Activated CD8-positive, alpha-beta T cell treated with anti-CD3 and anti-CD28 coated beads, Interleukin-2, amount 10 ng/mL, durations not matched to agents 7 days and 5 days (primary cell): Measurements from ENCODE around the gene GLRB. TPM values are rescaled to one million over a fixed set of nuclear protein-coding genes. Genes with fewer than 3 reads are reported as not detected.
"Not testable (repeated sequence)": the region's sequence is repeated elsewhere in the genome, so short reads cannot be mapped to it uniquely, and the experiment has no call there.

ENCODE experiments used
- ATAC-seq: fragments of 150-1000 bp; cut with Tn5 transposase; one replicate; pipeline ENCODE4 v1.10.0; 2021; ENCODE audit warnings: moderate library complexity
- CTCF ChIA-PET: fragments of 350-600 bp; sonication (Branson Sonifier 250); formaldehyde crosslinking; loops from one replicate; lab custom pipeline; 2021; ENCODE audit warnings: antibody characterized with exemption; lab: Charles Lee
- POLR2A ChIA-PET: fragments of 350-600 bp; sonication (Branson Sonifier 250); formaldehyde crosslinking; loops from one replicate; lab custom pipeline; 2021; ENCODE audit warnings: antibody characterized with exemption; lab: Charles Lee
- DNase-seq: peaks from one replicate; pipeline ENCODE4 v3.0.0-alpha.2; 2020
- H3K27ac Mint-ChIP-seq: one replicate; pipeline ENCODE4 v1.8.0; 2021; ENCODE audit warnings: mild to moderate bottlenecking, mixed read lengths
- H3K27me3 Mint-ChIP-seq: one replicate; pipeline ENCODE4 v1.8.0; 2021; ENCODE audit warnings: low read depth, mixed read lengths
- H3K36me3 Mint-ChIP-seq: one replicate; pipeline ENCODE4 v1.8.0; 2021; ENCODE audit warnings: low read depth, mixed read lengths
- H3K4me1 Mint-ChIP-seq: one replicate; pipeline ENCODE4 v1.8.0; 2021; ENCODE audit warnings: low read depth, mixed read lengths
- H3K4me3 Mint-ChIP-seq: one replicate; pipeline ENCODE4 v1.8.0; 2021; ENCODE audit warnings: mild to moderate bottlenecking, mixed read lengths
- H3K9me3 Mint-ChIP-seq: one replicate; pipeline ENCODE4 v1.8.0; 2022; ENCODE audit warnings: mixed read lengths; ENCODE audit not compliant: insufficient read depth
- total RNA-seq, 2 experiments: library from RNA; stranded (reverse); gene quantifications; one replicate each; pipeline ENCODE4 v1.2.3, GENCODE V29; 2021

Gene GLRB
- total RNA-seq, 2 experiments from 2014 or later: not detected

DNA sequence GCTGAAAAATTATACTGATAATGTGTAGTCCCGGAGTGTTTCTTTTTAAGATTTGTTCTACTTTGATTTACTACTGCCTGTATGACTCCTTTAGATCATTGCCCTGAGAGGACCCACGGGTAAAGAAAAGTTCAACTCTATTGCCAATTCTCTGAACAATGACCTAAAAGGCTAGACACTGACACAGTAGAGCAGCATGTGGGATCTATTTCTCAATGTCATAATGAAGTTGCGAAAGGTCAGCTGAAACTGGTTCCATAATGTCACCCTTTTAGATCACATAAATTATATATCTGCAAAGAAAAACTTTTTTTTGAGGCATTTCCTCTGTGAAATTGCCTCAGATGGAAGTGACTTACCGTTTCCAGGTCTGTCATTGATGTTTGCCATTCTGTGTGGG is 67.4 kb downstream of the GLRB start:
- Mint-ChIP-seq H3K9me3 (peaks cover 10% of the 10 kb centered on the region), H3K4me1 (no peaks in the 10 kb centered on the region), H3K27ac (no peak overlapping the region), H3K36me3 (no peaks in the 10 kb centered on the region), H3K27me3 (no peaks in the 10 kb centered on the region), H3K4me3 (no peak overlapping the region)
- ATAC-seq (no peak), DNase-seq (no peak)
- CTCF ChIA-PET: no interaction called here
- POLR2A ChIA-PET: no interaction called here

DNA sequence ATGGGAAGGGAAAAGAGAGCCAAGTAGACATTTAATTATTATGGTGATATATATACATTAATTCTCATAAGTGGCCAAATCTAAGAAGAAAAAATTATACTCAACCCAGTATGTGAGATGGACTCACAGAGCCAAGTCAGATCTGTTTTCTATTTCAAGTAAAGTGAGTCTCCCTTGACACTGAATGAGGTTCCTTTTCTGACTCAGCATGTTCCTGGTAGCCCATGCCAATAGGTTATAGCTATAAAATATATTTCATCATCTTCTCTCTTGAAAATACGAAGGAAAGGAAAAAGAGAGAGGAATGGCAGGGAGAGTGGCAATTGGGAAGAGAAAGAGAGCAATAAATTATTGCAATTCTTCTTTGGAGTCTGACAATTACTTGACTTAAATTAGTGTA is 75.8 kb downstream of the GLRB start:
- Mint-ChIP-seq H3K27ac (no peak overlapping the region), H3K27me3 (no peaks in the 10 kb centered on the region), H3K4me3 (no peak overlapping the region), H3K4me1 (no peaks in the 10 kb centered on the region), H3K9me3 (peaks cover 5% of the 10 kb centered on the region), H3K36me3 (no peaks in the 10 kb centered on the region)
- ATAC-seq (no peak), DNase-seq (no peak)
- ChIA-PET POLR2A (no interaction called here), CTCF (no interaction called here)

DNA sequence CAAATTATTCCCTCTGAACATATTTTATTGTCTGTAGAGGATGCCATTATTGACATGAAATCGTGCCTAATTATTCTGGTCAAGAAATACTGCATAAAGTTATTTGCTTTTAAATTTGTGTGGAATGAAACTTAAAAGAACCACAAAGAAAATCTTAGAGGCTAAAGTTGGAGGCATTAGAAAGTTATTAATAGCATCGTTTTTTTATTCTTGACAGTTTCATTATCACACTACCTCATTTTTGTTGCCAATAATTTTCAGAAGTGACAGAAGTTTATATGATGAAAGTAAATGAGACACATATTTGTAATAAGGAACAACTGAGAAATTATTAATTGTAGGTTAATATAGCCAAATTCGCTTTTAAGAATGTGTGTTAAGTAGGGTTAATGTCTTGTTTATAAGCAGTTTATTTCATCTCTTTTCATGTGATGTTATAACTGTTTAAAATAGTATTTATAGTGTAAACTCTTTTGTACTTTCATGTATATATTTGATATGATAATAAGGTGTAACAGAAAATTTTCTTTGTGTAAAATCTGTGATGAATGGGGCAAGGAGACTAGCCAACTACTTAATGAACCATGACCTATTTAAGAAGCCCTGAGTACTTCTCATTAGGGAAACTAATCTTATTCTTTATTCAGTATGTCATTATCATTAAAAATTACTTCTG is 90.1 kb downstream of the GLRB start:
- Mint-ChIP-seq H3K4me1 (no peaks in the 10 kb centered on the region), H3K36me3 (no peaks in the 10 kb centered on the region), H3K27me3 (no peaks in the 10 kb centered on the region), H3K27ac (no peak overlapping the region), H3K4me3 (no peak overlapping the region), H3K9me3 (no peaks in the 10 kb centered on the region)
- CTCF ChIA-PET: no interaction called here
- ATAC-seq (no peak), DNase-seq (no peak)
- POLR2A ChIA-PET: no interaction called here

DNA sequence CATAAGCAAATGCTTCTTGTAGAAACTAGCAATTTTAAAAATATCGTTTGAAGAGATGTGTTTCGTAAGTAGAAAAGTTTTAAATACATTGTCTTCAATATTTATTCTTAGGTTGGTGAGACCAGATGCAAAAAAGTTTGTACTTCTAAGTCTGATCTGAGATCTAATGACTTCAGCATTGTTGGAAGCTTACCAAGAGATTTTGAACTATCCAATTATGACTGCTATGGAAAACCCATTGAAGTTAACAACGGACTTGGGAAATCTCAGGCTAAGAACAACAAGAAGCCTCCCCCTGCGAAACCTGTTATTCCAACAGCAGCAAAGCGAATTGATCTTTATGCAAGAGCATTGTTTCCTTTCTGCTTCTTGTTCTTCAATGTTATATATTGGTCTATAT is 94.4 kb downstream of the GLRB start:
- CTCF ChIA-PET: no interaction called here

DNA sequence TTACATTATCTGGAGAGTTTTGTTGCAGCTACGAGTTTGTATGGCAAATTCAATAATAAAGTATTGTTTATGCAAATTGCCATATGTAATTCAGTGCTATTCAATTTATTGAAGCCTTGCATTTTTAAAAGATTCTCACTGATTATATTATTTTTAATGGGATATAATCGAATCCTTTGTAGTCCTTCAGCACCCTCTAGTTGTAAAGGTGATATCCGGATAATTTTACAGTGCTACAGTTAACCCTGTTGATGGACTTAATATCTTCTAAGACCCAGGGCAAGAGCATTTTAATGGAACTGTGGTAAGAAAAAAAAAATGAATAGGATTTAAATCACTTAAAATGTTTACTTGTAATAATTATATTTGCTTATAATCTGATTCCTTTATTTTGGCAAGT is 96.1 kb downstream of the GLRB start:
- no peak for ATAC-seq
- Mint-ChIP-seq H3K4me3 (no peak overlapping the region), H3K9me3 (no peaks in the 10 kb centered on the region), H3K27me3 (no peaks in the 10 kb centered on the region), H3K36me3 (no peaks in the 10 kb centered on the region), H3K27ac (no peak overlapping the region), H3K4me1 (no peaks in the 10 kb centered on the region)
- DNase-seq: no peak
- CTCF ChIA-PET: no interaction called here
- POLR2A ChIA-PET: no interaction called here

More for the DNA sequence above, 94.4 kb downstream of the GLRB start:
- Mint-ChIP-seq H3K27me3 (no peaks in the 10 kb centered on the region), H3K4me1 (no peaks in the 10 kb centered on the region), H3K36me3 (no peaks in the 10 kb centered on the region), H3K9me3 (no peaks in the 10 kb centered on the region), H3K27ac (no peak overlapping the region), H3K4me3 (no peak overlapping the region)
- ATAC-seq: no peak
- POLR2A ChIA-PET: no interaction called here
- DNase-seq: no peak

DNA sequence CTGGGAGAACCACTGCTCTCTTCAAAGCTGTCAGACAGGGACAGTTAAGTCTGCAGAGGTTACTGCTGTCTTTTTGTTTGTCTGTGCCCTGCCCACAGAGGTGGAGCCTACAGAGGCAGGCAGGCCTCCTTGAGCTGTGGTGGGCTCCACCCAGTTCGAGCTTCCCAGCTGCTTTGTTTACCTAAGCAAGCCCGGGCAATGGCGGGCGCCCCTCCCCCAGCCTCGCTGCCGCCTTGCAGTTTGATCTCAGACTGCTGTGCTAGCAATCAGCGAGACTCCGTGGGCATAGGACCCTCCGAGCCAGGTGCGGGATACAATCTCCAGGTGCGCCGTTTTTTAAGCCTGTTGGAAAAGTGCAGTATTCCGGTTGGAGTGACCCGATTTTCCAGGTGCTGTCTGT is 104.3 kb downstream of the GLRB start:
- ATAC-seq, POLR2A ChIA-PET: not testable (repeated sequence)

DNA sequence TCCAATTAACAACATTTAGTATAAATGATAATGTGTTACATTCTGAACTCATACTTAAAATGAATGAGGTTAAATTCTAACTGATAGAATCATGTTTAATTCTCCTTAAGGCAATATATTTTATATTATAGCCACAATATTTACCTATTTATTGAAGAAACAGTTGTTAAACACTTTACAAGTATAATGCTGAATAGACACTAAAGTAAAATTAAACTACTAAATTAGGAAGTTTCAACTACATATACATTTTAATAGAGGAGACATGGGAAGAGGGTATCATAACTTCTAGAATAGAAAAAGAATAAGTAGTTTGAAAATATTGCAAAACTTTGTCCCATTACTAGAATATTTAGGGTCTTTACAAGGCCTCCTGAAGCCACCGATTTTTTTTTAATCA is 108.3 kb downstream of the GLRB start:
- no peak for DNase-seq
- H3K9me3 Mint-ChIP-seq: peaks cover 7% of the 10 kb centered on the region
- H3K4me3 Mint-ChIP-seq: no peak overlapping the region
- H3K36me3 Mint-ChIP-seq: no peaks in the 10 kb centered on the region
- H3K4me1 Mint-ChIP-seq: no peaks in the 10 kb centered on the region
- no peak overlapping the region for H3K27ac Mint-ChIP-seq
- ChIA-PET CTCF (no interaction called here), POLR2A (no interaction called here)
- H3K27me3 Mint-ChIP-seq: no peaks in the 10 kb centered on the region
- ATAC-seq: no peak

More for the DNA sequence above, 104.3 kb downstream of the GLRB start:
- H3K4me1 Mint-ChIP-seq, H3K4me3 Mint-ChIP-seq, CTCF ChIA-PET, H3K27ac Mint-ChIP-seq, H3K36me3 Mint-ChIP-seq, H3K27me3 Mint-ChIP-seq, DNase-seq, H3K9me3 Mint-ChIP-seq: not testable (repeated sequence)

DNA sequence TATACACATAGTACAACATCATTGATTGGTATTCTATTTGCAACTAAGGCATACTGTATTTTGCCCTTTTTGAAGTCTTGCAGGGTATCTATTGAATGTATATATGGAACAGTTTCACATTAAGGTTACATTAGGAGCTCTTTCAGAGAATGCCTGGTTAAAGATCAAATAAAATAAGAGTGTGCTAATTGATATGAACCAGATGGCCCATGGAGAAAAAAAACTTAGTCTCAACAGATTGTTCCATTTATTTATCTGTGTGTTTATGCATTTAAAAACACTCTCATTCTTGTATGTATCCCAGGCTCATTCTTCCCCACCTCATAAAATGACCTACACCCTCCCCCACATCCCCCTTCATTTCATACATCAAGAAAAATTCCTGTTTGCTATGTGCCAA is 109.4 kb downstream of the GLRB start:
- H3K27me3 Mint-ChIP-seq: no peaks in the 10 kb centered on the region
- CTCF ChIA-PET: no interaction called here
- POLR2A ChIA-PET: no interaction called here
- no peaks in the 10 kb centered on the region for H3K36me3 Mint-ChIP-seq
- no peaks in the 10 kb centered on the region for H3K4me1 Mint-ChIP-seq
- DNase-seq (no peak), ATAC-seq (no peak)
- H3K4me3 Mint-ChIP-seq: no peak overlapping the region
- H3K27ac Mint-ChIP-seq: no peak overlapping the region
- peaks cover 7% of the 10 kb centered on the region for H3K9me3 Mint-ChIP-seq

DNA sequence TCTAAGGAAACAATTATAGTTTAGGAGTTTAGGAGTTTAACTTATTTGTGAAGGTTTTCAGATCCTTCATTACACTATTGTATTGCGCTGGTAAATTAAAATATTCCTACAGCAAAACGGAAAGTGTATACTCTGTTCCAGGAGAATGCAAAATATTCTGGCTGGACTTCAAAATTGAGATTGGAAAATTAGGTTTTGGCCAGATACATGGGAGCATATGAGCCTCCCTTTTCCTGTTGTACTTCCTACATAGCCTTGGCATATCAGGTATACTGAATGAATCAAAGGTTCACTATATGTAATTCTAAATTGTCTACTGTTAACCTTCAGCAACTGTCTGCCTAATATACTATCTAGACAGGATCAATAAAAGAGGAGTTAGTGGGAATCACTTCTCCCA is 119.4 kb downstream of the GLRB start:
- H3K27me3 Mint-ChIP-seq: no peaks in the 10 kb centered on the region
- no peak overlapping the region for H3K27ac Mint-ChIP-seq
- H3K4me1 Mint-ChIP-seq: no peaks in the 10 kb centered on the region
- no peak overlapping the region for H3K4me3 Mint-ChIP-seq
- no peaks in the 10 kb centered on the region for H3K36me3 Mint-ChIP-seq
- no peak for ATAC-seq
- ChIA-PET POLR2A (no interaction called here), CTCF (no interaction called here)
- no peaks in the 10 kb centered on the region for H3K9me3 Mint-ChIP-seq
- DNase-seq: no peak

DNA sequence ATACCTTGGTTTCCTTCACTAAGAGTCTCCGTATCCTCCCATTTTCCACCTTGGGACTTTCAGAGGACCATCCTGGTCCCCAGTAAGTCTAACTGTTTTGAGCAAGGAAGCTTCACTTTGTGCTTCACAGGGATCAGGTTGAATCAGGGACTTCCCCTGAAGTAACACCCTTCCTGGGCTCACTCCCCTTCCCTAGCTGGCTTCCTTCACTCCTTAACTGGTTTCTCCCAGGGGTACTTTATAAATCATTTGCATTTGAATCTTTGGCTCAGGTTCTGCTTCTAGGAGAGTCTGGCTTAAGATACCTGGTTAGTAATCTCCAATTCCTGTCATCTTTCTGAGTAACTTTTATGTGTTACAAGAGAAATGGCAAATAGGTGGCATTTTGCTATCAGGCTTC is 120.1 kb downstream of the GLRB start:
- ChIA-PET CTCF (no interaction called here), POLR2A (no interaction called here)
- Mint-ChIP-seq H3K36me3 (no peaks in the 10 kb centered on the region), H3K27ac (no peak overlapping the region), H3K27me3 (no peaks in the 10 kb centered on the region), H3K4me1 (no peaks in the 10 kb centered on the region), H3K4me3 (no peak overlapping the region), H3K9me3 (no peaks in the 10 kb centered on the region)
- ATAC-seq: no peak
- no peak for DNase-seq

DNA sequence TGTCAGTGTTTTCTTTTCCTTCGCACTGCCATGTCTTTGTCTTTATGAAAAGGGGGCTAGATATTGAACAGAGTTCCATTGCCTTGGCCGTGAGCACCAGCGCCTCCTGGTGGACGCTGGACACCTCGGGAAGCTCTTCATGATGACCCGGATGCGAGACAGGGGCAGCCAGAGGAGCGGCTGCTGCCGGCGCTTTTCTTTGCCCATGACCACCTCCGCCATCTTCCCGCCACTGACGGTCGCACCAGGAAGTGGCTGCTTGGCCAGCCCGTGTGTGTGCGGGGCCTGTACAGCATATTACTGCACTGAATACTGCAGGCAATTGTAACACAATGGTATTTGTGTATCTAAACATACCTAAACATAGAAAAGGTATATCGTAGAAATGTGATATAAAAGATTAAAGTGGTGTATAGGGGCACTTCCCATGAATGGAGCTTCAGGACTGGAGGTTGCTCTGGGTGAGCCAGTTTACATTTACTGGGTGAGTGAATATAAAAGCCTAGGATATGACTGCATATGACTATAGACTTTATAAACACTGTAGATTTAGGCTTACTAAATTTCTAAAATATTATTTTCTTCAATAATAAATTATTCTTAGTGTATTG is 128.8 kb downstream of the GLRB start:
- Mint-ChIP-seq H3K27ac (no peak overlapping the region), H3K9me3 (no peaks in the 10 kb centered on the region), H3K4me3 (no peak overlapping the region), H3K36me3 (no peaks in the 10 kb centered on the region), H3K4me1 (no peaks in the 10 kb centered on the region), H3K27me3 (no peaks in the 10 kb centered on the region)
- DNase-seq: peak; percentile 24
- CTCF ChIA-PET: no interaction called here
- POLR2A ChIA-PET: no interaction called here
- ATAC-seq: no peak

DNA sequence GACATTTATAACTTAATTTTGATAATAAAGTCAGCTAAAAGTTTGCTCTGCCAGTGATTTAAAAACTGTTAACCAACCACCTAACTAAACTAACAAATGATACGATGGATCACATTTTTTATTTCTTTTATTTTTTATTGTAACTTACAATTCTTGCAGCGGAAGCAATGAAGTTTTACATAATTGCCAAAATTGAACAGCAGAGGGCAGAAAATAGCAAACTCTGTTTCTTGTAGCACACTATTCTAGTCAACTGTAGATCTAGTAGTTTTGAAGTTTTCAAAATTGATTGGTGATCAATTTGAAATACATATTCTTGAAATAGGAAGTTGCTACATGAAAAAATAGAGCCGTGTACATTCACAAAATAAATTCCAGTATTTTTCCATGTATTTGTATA is 141.8 kb downstream of the GLRB start:
- Mint-ChIP-seq H3K9me3 (peaks cover 3% of the 10 kb centered on the region), H3K36me3 (peaks cover 1% of the 10 kb centered on the region), H3K27me3 (peaks cover 13% of the 10 kb centered on the region), H3K27ac (no peak overlapping the region), H3K4me3 (no peak overlapping the region), H3K4me1 (no peaks in the 10 kb centered on the region)
- POLR2A ChIA-PET: no interaction called here
- DNase-seq (no peak), ATAC-seq (no peak)
- CTCF ChIA-PET: no interaction called here
